Head of caudate nucleus (tissue), 42 donors: ENCODE data around the gene PTOV1.
A peak's percentile ranks its signal among the peaks of the same experiment; 100 is the strongest.

ENCODE experiments used
- DNase-seq, 42 donors: peaks; one replicate each; pipeline versions ENCODE4 v3.0.0 to v3.0.0-alpha.2; 2020 to 2021; ENCODE audit warnings: mixed read lengths in 7 of 42
- intact Hi-C: fragments of 100-400 bp; cut with DNase I; formaldehyde crosslinking; loops from one replicate; pipeline ENCODE4 v1.15.0; 2022

The PTOV1 gene

DNA sequence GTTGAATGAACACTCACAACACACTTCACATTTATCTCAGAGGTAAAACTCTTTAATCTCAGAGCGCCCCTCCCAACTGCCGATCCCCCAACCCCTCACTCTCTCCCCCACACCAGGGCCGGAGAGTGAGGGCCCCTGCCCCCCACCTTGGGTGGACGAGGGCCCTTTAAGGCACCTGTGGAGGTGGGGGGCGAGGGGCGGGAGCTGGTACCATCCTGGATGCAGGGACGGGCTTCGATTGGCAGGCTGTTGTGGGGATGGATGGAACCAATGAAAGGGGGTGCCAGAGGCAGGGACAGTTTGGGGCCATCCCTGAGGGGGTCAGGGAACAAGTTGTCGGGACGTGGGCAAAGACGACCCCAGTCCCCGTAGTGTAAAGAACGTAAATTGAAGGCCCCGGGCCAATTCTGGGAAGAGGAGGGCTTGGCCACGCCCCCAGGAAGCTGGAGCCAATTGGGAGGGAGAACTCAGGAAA, 18.1 kb downstream of the PTOV1 start:
- intact Hi-C loops: no loop called here
- no peak for DNase-seq

DNA sequence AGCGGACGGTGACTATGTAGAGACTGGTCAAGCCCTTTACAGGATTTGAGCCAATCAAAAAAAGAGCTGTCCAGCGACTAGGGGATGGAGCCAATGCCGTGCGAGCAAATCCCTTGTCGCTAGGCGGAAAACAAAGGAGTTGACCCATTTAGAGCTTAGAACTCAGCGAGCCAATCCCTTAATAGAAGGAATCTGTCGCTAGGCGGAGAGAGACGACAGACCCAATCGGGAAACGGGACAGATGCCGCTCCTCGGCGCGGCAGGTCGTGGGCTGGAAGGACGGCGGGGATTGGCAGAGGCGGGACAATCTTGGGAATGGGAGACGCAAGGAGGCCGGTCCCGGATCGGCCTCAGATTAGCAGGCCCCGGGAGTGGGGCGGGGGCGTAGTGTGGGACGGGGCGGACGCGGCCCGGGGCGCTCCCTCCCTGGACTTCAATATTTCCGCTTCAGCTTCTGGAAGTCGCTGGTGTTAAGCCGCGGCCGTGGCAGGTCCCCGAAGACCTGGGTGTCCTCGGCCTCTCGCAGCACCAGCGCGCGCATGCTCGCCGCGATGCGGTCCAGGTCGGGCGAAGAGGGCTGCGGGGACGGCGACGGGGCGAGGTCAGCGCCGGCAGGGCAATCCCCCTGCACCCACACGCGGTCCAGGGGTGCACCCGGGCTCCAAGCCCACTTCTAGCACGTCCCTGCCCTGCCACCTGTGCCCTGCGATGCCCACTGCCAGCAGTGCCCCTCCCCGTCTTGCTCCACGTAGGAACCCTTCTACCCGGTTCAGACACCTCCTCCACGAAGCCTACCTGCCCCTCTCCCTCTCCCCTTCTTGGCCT, 18.7 kb downstream of the PTOV1 start:
- DNase-seq: peak; percentile 92 to 99 (median 98)
- intact Hi-C loops: no loop called here

DNA sequence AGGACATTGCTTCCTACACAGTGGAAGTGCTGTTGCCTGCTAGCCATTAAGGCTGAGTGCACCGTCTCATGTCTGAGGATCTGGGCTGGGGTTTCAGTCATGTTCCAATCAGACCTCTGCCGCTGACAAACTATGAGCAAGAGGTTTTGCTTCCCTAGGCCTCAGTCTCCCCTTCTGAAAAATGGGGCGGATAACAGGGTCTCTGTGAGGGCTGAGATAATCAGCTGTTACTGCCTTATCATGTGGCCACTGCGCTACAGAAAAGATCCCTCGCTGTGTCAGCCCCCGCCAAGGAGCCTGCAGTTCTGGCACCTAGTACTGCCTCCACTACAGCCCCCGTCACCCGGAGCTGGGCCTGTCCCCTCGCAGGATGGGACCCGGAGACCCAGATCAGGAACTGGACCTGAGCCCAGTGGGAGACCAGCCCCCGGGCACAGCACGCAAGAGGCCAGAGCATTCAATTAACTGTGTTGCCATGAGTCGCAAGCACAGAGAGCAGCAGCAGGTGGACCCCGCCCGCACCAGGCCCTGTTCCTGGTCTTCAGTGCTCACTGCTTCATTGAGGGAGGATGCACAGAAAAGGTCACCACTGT, 19.4 kb downstream of the PTOV1 start:
- intact Hi-C loops: no loop called here
- DNase-seq: no peak

DNA sequence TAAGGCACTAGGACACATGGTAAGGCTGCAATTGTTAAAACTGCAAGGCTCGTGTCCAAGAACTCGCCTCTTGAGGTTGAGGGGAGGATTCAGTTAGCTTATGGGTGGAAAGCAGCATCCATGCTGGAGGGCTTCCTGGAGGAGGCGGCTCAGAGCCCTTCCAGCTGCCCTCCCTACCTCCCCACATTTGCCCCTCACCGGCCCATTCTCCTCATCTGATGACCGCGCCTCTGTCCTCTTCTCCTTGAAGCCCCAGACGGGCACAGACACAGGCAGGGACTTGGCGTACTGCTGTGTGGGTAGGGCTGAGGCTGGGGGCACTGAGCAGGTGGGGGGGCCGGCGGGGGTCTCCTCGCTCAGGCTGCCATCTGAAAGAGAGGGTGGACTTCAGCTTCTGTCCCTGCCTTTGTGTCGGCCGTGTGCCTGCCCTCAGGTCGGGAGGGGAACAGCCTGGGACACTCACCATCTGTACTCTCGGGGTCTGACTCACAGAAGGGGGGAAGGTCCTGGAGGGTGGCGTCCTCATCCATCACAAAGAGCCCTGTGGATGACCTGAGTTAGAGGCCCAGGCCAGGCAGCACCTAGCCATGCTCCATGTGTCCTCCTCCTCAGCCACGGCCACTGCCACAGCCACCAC, 20.5 kb downstream of the PTOV1 start:
- intact Hi-C loops: no loop called here
- no peak for DNase-seq

DNA sequence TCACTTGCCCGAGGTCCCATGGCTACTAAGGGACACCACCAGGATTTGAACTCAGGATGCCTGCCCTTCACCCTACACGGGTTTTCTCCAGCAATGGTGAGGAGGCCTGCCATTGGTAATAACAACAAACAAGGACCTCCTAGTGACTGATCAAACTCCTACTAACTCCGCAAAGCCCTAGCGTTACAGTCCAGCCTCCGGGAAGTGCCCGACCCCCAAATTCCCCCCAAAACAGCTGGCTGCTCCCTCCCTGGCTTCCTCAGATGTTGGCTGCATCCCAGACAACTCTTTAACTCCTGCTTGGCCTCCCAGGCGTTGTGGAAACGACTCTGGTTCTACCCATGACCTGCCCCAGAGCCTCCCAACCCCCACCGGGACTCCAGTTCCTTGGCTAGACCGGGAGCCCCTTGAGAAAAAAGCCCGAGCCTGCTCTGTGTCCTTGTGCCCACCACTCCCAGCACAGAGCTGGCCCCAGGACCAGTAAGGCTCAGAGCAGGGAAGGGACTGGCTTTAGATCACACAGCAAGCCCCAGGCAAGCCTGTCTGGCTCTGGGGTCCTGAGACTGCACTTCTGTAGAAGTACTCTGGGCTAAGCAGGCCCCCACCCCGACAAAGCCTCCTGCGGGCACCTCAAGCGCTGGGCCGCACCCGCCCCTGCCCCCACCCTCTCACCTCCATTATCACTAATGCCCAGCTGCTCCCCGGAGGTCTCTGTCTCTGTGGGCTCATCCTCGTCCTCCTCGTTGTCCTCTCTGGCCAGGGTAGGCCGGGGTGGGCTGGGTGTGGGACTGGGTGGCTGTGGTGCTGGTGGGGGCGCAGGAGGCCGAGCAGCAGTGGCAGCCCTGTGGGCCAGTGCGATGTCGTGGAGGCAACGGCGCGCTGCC, 21.5 kb downstream of the PTOV1 start:
- intact Hi-C loops: no loop called here
- DNase-seq: no peak

DNA sequence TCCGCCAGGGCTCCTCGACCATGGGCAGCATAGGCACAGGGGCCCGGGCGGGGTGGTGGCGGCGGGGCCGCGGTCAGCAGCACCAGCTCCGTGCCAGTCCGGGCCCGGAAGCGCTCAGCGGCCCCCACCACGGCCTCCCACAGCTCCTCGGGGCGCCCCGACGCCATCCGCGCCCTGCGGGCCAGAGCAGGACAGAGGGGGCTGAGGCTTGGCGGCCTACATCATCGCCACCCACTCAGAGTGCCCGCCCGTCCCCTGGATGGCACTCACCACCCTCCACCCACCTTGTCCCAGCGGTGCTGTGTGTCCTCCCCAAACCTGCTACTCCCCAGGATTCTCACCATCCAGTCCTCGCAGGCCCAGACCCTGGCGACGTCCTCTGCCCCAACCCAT, 22.2 kb downstream of the PTOV1 start:
- no peak for DNase-seq
- intact Hi-C loops: no loop called here

DNA sequence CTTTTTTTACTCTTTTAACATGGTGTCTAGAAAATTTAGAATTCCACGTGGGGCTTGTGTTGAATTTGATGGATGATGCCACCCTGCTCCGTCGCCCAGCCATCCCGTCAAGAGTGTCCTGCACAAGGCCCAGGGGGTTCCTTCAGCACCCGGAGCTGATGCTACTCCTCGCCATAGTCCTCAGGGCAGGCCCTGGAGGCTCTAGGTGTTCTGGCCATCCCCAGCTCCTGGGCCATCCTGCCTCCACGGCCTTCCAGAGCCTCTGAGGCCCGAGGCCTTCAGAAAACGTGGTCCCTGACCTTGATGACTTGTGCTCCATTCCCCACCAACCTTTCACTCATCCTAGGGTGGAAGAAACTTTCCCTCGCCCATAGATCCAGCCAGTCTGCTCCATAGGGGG, 22.9 kb downstream of the PTOV1 start:
- DNase-seq: no peak
- intact Hi-C loops: no loop called here

DNA sequence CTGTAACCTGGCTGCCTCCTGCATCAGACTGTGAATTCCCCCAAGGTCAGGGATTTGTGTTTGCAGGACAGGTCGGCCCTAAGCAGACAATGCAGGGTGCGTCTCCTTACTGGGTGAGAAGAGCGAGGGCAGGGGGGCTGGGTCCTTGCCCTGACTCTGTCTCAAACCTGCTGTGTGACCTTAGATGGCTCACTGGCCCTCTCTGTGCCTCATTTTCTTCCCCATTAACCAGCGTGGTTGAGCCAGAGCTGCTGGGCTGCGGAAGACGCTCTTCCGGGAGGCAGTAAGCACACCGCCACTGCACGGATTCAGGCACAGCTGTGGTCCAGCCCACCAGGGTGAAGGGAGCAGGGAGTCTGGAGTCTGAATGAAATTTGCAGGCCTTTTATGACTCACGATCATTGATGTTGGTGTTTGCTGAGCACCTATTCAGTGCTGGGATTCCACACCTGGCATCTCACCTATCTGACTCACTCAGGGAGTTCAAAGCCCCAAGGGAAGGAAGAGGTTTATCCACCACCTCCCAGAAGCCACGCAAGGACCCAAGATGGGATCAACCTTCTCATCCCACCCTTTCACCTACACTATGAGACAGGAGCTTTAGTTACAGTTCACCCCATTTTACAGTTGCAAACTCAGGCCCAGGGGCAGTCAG, 23.7 kb downstream of the PTOV1 start:
- intact Hi-C loops: loop anchor here (5.0 kb wide), 1 partner anchor 57 kb away; the partner anchor contains the start of gene MED25
- no peak for DNase-seq

GRCh38 chr19:49875177-49875576, 24.2 kb downstream of the PTOV1 start:
- intact Hi-C loops: loop anchor here (5.0 kb wide), 1 partner anchor 58 kb away; the partner anchor contains the start of gene MED25
- no peak for DNase-seq

- intact Hi-C loops: loop anchor here (5.0 kb wide), 1 partner anchor 59 kb away; the partner anchor contains the start of gene MED25
- DNase-seq: peak; percentile 54 to 85 (median 71)
Observed at GRCh38 chr19:49875857-49876421, 25.0 kb downstream of the PTOV1 start.

GRCh38 chr19:49876422-49877019, 25.6 kb downstream of the PTOV1 start:
- intact Hi-C loops: loop anchor here (5.0 kb wide), 1 partner anchor 59 kb away; the partner anchor contains the start of gene MED25
- DNase-seq: peak; percentile 96 to 100 (median 99)

- intact Hi-C loops: loop anchor here (5.0 kb wide), 1 partner anchor 60 kb away; the partner anchor contains the start of gene MED25
- peak; percentile 97 to 100 (median 99) for DNase-seq
Observed at GRCh38 chr19:49877020-49877878, 26.3 kb downstream of the PTOV1 start, which contains the start of the genes AKT1S1 and TBC1D17. Gene AKT1S1 (minus strand): TSS chr19:49877355. CDS start chr19:49873295, 4,060 bp downstream. Gene TBC1D17 (plus strand): TSS chr19:49877702. CDS start chr19:49877724, 22 bp downstream.

GRCh38 chr19:49877879-49878743, 27.2 kb downstream of the PTOV1 start:
- peak; percentile 92 to 99 (median 97) for DNase-seq
- intact Hi-C loops: loop anchor here (5.0 kb wide), 1 partner anchor 61 kb away; the partner anchor contains the start of gene MED25

DNA sequence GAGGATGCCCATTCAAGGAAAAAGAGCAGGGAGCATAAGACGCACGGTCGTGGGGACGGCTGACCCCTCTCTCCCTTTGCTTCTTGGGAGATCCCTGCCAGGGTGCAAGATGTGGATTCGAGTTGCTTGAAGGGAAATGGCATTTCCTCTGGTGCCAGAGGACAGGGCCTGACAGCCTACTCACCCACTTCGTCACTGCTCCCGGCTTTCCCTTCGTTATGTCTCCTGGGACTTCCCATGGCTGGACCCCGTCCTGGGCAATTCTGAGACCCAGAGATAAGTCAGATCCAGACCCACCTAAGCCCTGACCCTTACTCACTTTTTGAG, 27.7 kb downstream of the PTOV1 start:
- no peak for DNase-seq
- intact Hi-C loops: loop anchor here (5.0 kb wide), 1 partner anchor 61 kb away; the partner anchor contains the start of gene MED25

DNA sequence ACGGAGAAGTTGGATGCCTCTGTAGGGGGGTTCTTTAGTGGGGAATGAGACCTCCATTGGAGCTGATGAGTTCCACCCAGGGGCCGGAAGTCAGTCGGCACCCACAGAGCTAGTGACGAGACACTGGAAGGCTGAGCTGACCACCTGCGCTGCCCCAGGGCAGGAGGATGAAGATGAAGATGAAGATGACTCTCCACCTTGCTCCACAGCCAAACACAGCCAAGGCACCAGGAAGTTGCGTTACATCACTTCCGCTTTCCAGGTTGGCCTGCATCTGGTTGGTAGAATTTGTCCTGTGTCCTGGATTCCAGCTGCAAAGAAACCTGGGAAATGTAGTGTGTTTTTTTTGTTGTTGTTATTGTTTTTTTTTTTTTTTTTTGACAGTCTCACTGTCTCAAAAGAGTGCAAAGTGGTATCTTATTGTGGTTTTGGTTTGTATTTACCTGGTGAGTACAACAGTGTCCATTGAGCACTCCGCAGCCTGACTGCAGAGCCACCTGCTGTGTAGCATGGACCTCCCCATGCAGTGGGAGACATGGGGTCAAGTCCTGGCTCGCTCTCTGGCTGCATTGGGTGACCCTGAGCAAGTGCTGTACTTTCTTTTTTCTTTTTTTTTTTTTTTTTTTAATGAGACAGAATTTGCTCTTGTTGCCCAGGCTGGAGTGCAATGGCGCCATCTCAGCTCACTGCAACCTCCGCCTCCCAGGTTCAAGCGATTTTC, 28.4 kb downstream of the PTOV1 start:
- intact Hi-C loops: loop anchor here (5.0 kb wide), 1 partner anchor 62 kb away; the partner anchor contains the start of gene MED25

More for the DNA sequence above, 28.4 kb downstream of the PTOV1 start:
- DNase-seq: no peak
